Astrocyte (in vitro differentiated cells and primary cell): Measurements from ENCODE around the gene LDLRAD1. TPM values are rescaled to one million over a fixed set of nuclear protein-coding genes. Genes with fewer than 3 reads are reported as not detected.

Experiments
- DNase-seq: peaks from one replicate; pipeline ENCODE4 v3.0.0-alpha.2; 2010; ENCODE audit warnings: low read depth
- FAIRE-seq: peaks from 2 replicates; lab custom pipeline; 2011; peaks lifted over from hg19 to GRCh38; lab: Jason Lieb, UNC
- H2AFZ ChIP-seq: 2 replicates; pipeline ENCODE4 v1.6.0; 2012; ENCODE audit warnings: low read depth, low read length, inconsistent platforms
- H3K27ac ChIP-seq: 2 replicates; pipeline ENCODE4 v1.5.1; 2011; ENCODE audit warnings: low read depth, low read length, inconsistent platforms
- H3K27me3 ChIP-seq: 2 replicates; pipeline ENCODE4 v1.6.0; 2011; ENCODE audit warnings: low read length, inconsistent platforms; ENCODE audit not compliant: insufficient read depth
- H3K36me3 ChIP-seq: 2 replicates; pipeline ENCODE4 v1.5.1; 2011; ENCODE audit warnings: low read length, inconsistent platforms; ENCODE audit not compliant: insufficient read depth
- H3K4me1 ChIP-seq: 2 replicates; pipeline ENCODE4 v1.5.1; 2011; ENCODE audit warnings: low read length, inconsistent platforms; ENCODE audit not compliant: insufficient read depth
- H3K4me2 ChIP-seq: 2 replicates; pipeline ENCODE4 v1.6.0; 2012; ENCODE audit warnings: low read length, inconsistent platforms
- H3K4me3 ChIP-seq: 2 replicates; pipeline ENCODE4 v1.5.1; 2011; ENCODE audit warnings: low read depth, mild to moderate bottlenecking, low read length, inconsistent platforms; ENCODE audit not compliant: insufficient read depth
- H3K79me2 ChIP-seq: 2 replicates; pipeline ENCODE4 v1.6.0; 2012; ENCODE audit warnings: mild to moderate bottlenecking, low read length, inconsistent platforms; ENCODE audit not compliant: insufficient read depth
- H3K9ac ChIP-seq: 2 replicates; pipeline ENCODE4 v1.6.0; 2012; ENCODE audit warnings: mild to moderate bottlenecking, low read length, inconsistent platforms
- H3K9me3 ChIP-seq: 2 replicates; pipeline ENCODE4 v1.5.1; 2012; ENCODE audit warnings: low read depth, mild to moderate bottlenecking, low read length, inconsistent platforms; ENCODE audit not compliant: insufficient read depth
- H4K20me1 ChIP-seq: 2 replicates; pipeline ENCODE4 v1.6.0; 2012; ENCODE audit warnings: low read length, inconsistent platforms; ENCODE audit not compliant: insufficient read depth
- H3K27ac Mint-ChIP-seq: one replicate; pipeline ENCODE4 v1.8.0; 2021; ENCODE audit warnings: mild to moderate bottlenecking, mixed read lengths; ENCODE audit not compliant: unreplicated experiment
- H3K27me3 Mint-ChIP-seq: one replicate; pipeline ENCODE4 v1.8.0; 2021; ENCODE audit warnings: low read depth, mixed read lengths; ENCODE audit not compliant: unreplicated experiment
- H3K36me3 Mint-ChIP-seq: one replicate; pipeline ENCODE4 v1.8.0; 2021; ENCODE audit warnings: low read depth, mixed read lengths; ENCODE audit not compliant: unreplicated experiment
- H3K4me1 Mint-ChIP-seq: one replicate; pipeline ENCODE4 v1.8.0; 2021; ENCODE audit warnings: low read depth, mixed read lengths; ENCODE audit not compliant: unreplicated experiment
- H3K4me3 Mint-ChIP-seq: one replicate; pipeline ENCODE4 v1.8.0; 2021; ENCODE audit warnings: mild to moderate bottlenecking, moderate library complexity, mixed read lengths; ENCODE audit not compliant: unreplicated experiment
- H3K9me3 Mint-ChIP-seq: one replicate; pipeline ENCODE4 v1.8.0; 2021; ENCODE audit warnings: mild to moderate bottlenecking, mixed read lengths; ENCODE audit not compliant: unreplicated experiment
- EZH2 ChIP-seq: IDR thresholded peaks from 2 replicates; pipeline ENCODE4 v1.6.1; 2012; ENCODE audit warnings: mild to moderate bottlenecking, low read length, inconsistent platforms; ENCODE audit not compliant: insufficient read depth
- total RNA-seq: library from RNA; stranded (reverse); gene quantifications from 2 replicates; pipeline ENCODE4 v1.2.1, GENCODE V29; 2021
- TF ChIP-seq, protein P1 (sequence below): IDR thresholded peaks from 2 replicates; pipeline ENCODE4 v1.5.1; 2011; ENCODE audit warnings: low read depth, mild to moderate bottlenecking, inconsistent platforms, low read length, moderate library complexity; ENCODE audit not compliant: insufficient read depth

The LDLRAD1 gene
- total RNA-seq, 1 donor from 2014 or later, result not detected

DNA sequence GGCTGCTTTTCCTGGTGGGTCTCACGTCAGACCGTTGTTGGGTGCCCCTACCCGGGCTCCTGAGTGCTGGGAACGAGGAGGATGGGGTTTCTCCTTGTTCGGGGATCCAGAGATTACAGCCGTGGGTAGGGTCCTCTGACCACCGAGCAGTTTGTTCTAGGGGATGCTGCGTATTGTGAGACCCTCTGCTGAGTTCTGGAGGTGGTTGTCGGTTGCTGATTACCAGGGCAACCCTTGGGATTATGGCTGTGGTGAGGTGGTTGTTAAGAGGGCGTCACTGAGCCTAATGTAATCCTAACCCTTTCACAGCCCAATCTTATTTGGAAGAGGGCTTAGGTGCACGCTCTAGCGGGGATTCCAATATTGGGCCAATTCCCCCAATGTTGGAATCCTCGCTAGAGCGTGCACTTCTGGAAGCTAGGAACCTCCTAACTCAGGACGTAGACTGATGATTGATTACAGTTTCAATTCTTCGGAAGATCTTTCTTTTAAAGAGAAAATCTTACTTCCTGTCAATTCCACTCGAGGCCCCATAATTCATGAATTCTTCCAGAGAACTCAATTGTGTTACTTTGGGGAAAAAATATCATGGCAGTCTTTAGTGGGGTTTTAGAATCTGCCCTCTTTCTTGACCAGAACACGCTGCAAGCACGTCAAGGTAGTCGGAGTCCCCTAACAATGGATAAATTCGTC is 35.9 kb upstream of the LDLRAD1 start:
- Histone ChIP-seq H3K9ac (peak overlapping the region; percentile 96), H3K27ac (peak overlapping the region; percentile 90), H4K20me1 (peaks cover 8% of the 10 kb centered on the region), H3K4me3 (peak overlapping the region; percentile 97), H3K27me3 (no peaks in the 10 kb centered on the region), H3K79me2 (peaks cover 40% of the 10 kb centered on the region), H3K9me3 (no peaks in the 10 kb centered on the region), H3K4me2 (peak overlapping the region; percentile 98), H3K4me1 (peaks cover 15% of the 10 kb centered on the region), H3K36me3 (no peaks in the 10 kb centered on the region), H2AFZ (peak overlapping the region; percentile 89)
- Mint-ChIP-seq H3K9me3 (no peaks in the 10 kb centered on the region), H3K4me1 (peaks cover 4% of the 10 kb centered on the region), H3K4me3 (no peak overlapping the region), H3K27me3 (no peaks in the 10 kb centered on the region), H3K27ac (no peak overlapping the region), H3K36me3 (no peaks in the 10 kb centered on the region)
- no peak for FAIRE-seq
- no peak for DNase-seq
- TF ChIP-seq EZH2, result no peak
- TF ChIP-seq, protein P1, sequence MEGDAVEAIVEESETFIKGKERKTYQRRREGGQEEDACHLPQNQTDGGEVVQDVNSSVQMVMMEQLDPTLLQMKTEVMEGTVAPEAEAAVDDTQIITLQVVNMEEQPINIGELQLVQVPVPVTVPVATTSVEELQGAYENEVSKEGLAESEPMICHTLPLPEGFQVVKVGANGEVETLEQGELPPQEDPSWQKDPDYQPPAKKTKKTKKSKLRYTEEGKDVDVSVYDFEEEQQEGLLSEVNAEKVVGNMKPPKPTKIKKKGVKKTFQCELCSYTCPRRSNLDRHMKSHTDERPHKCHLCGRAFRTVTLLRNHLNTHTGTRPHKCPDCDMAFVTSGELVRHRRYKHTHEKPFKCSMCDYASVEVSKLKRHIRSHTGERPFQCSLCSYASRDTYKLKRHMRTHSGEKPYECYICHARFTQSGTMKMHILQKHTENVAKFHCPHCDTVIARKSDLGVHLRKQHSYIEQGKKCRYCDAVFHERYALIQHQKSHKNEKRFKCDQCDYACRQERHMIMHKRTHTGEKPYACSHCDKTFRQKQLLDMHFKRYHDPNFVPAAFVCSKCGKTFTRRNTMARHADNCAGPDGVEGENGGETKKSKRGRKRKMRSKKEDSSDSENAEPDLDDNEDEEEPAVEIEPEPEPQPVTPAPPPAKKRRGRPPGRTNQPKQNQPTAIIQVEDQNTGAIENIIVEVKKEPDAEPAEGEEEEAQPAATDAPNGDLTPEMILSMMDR, result no peak

DNA sequence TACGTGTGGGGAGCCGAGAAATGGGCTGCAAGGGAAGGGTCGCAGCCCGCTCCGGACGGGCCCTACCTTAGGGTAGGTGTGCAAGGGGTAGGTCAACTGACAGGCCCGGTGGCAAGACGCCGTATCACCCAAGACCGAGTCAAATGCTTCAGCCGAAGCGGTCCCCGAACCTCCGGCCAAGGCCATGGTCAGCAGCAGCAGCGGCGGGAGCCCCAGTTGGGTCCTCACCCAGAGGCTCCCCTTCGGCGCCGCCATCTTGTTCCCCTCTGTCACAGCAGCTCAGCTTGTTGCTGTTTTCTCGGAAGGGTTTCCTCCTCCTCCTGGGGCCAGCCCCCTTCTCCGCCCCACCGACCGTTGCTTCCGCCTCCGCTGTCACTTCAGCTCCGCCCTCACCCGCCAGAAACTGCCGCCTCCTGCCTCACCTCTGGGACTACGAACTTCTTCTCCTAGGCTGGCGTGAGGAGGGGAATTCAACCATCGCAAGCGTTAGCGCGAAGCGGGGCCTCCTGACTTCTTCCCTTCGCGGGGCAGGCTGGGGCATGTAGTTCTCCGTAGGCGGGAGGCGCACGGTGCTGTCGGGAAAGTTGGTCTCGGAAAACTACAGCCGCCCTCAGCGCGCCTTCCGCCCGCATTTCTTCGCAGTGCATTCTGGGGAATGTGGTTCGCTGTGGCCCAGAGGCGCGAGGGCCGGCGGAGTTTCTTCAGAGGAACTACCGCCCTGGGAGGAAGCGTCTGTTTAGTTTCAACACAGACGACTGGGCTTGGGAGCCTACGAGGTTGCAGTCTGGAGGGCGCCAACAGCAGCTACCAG is 35.2 kb upstream of the LDLRAD1 start, which contains the start of the genes TCEANC2 and TMEM59:
TCEANC2 (plus strand) TSS at position 675 of the 811 bp plus-strand sequence. CDS start 815 bp downstream, outside the sequence.
TMEM59 (minus strand) TSS at position 271 of the 811 bp plus-strand sequence; CDS start at position 255, 16 bp downstream.
- TF ChIP-seq, protein P1, result no peak
- no peak for TF ChIP-seq EZH2
- H2AFZ ChIP-seq, result peak within 1 kb of the TSS; percentile 90
- H3K9me3 ChIP-seq, result no peaks in the 10 kb centered on the region
- no peaks in the 10 kb centered on the region for H3K36me3 ChIP-seq
- no peaks in the 10 kb centered on the region for H3K27me3 ChIP-seq
- no peaks in the 10 kb centered on the region for H3K36me3 Mint-ChIP-seq
- H3K4me3 ChIP-seq, result peak within 1 kb of the TSS; percentile 97
- H3K79me2 ChIP-seq, result peaks cover 47% of the 10 kb centered on the region
- H3K27ac Mint-ChIP-seq, result no peak within 1 kb of the TSS
- peak within 1 kb of the TSS; percentile 90 for H3K27ac ChIP-seq
- H3K9ac ChIP-seq, result peak within 1 kb of the TSS; percentile 96
- peaks cover 4% of the 10 kb centered on the region for H3K4me1 Mint-ChIP-seq
- H3K27me3 Mint-ChIP-seq, result no peaks in the 10 kb centered on the region
- H4K20me1 ChIP-seq, result peaks cover 9% of the 10 kb centered on the region
- peak; percentile 98 for DNase-seq
- no peaks in the 10 kb centered on the region for H3K9me3 Mint-ChIP-seq
- peak within 1 kb of the TSS; percentile 98 for H3K4me2 ChIP-seq
- no peak for FAIRE-seq
- no peak within 1 kb of the TSS for H3K4me3 Mint-ChIP-seq
- H3K4me1 ChIP-seq, result peaks cover 15% of the 10 kb centered on the region
